ENCODE results near the gene PRM2.

DNA sequence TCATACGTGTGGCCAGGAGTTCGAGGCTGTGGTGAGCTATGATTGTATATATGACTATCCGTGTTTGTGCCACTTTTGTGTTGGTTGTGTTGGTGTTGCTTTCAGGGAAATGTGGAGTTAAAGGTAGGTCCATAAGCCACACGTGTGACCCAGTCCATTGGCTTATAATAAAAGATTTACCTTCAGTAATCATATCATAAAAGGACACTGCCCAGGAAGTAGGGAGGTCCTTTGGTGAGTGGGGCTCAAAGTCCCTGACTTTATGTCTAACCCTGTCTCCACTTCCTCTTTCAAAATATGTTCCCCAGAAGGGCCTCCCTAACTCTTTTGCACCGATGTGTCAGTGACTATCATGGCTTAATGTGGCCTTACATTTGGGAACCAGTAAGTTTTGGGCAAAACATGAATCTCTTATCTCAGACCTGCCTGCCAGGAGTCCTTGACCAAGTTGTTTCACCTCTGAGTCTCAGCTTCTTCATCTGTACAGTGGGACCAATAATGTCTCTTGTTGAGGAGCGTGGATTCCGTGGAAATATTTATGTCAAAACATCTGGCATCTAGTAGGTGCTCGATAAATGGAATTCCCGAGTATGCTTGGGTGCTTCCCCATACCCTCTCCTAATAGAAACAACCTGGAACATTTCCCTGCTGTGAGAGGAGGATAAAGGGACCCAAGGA is 12.0 kb downstream of the PRM2 start:
- TF ChIP-seq, protein P1, sequence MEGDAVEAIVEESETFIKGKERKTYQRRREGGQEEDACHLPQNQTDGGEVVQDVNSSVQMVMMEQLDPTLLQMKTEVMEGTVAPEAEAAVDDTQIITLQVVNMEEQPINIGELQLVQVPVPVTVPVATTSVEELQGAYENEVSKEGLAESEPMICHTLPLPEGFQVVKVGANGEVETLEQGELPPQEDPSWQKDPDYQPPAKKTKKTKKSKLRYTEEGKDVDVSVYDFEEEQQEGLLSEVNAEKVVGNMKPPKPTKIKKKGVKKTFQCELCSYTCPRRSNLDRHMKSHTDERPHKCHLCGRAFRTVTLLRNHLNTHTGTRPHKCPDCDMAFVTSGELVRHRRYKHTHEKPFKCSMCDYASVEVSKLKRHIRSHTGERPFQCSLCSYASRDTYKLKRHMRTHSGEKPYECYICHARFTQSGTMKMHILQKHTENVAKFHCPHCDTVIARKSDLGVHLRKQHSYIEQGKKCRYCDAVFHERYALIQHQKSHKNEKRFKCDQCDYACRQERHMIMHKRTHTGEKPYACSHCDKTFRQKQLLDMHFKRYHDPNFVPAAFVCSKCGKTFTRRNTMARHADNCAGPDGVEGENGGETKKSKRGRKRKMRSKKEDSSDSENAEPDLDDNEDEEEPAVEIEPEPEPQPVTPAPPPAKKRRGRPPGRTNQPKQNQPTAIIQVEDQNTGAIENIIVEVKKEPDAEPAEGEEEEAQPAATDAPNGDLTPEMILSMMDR (IDR thresholded peaks at IDR 0.05; ENCODE audit: borderline replicate concordance, extremely low read depth, low read length, poor library complexity, severe bottlenecking) = no peak
- TF ChIP-seq EZH2 (IDR thresholded peaks at IDR 0.05; ENCODE audit: borderline replicate concordance, low read depth, low read length, severe bottlenecking) = no peak
